HepG2 (cell line): Measurements from ENCODE around the gene SMAD3. TPM values are rescaled to one million over a fixed set of nuclear protein-coding genes. Genes with fewer than 3 reads are reported as not detected.

ENCODE experiments used
- ATAC-seq: fragments of 200-7000 bp; cut with Tn5 transposase; 3 replicates; pipeline ENCODE4 v1.9.1; 2020; ENCODE audit warnings: mild to moderate bottlenecking, moderate library complexity
- BruUV-seq: library from RNA; stranded (reverse); fragments of 400-500 nt; replicated peaks from 2 replicates; lab custom pipeline; 2021; lab: Mats Ljungman, UMichigan
- CTCF ChIA-PET: fragments of 300-600 bp; formaldehyde crosslinking; extraction: SDS; loops from one replicate; lab custom pipeline; 2021; ENCODE audit warnings: low total read pairs, inconsistent platforms, low intra/inter-chr PET ratio; lab: Yijun Ruan, JAX
- POLR2A ChIA-PET: fragments of 350-600 bp; sonication (Branson Sonifier 250); formaldehyde crosslinking; loops from one replicate; lab custom pipeline; 2020; ENCODE audit warnings: antibody characterized with exemption, inconsistent platforms; lab: Yijun Ruan, JAX
- DNase-seq: peaks from one replicate; pipeline ENCODE4 v3.0.0-alpha.2; 2015; ENCODE audit warnings: low spot score
- FAIRE-seq: peaks from 3 replicates; lab custom pipeline; 2011; peaks lifted over from hg19 to GRCh38; lab: Jason Lieb, UNC
- H2AFZ ChIP-seq: one replicate; pipeline ENCODE4 v1.6.1; 2011; ENCODE audit warnings: low read length, inconsistent platforms
- H3K27ac ChIP-seq: fragments of 300-600 bp; 3 replicates; pipeline ENCODE4 v1.8.0; 2011; ENCODE audit warnings: mixed run types, mild to moderate bottlenecking, mixed read lengths, low read length, inconsistent platforms; ENCODE audit not compliant: insufficient read depth; ENCODE audit errors: extremely low read length
- H3K27me3 ChIP-seq, 2 experiments: fragments of 200-600 bp in 1 of 2; 2 replicates in 1 of 2; 3 replicates in 1 of 2; pipeline versions ENCODE4 v1.6.0 to v1.8.0; 2011; ENCODE audit warnings: low read length in 2 of 2, mild to moderate bottlenecking in 2 of 2, moderate library complexity in 2 of 2, inconsistent platforms in 1 of 2; ENCODE audit not compliant: insufficient read depth in 2 of 2, control insufficient read depth in 1 of 2
- H3K36me3 ChIP-seq, 2 experiments: fragments of 200-600 bp in 1 of 2; replicated peaks in 1 of 2; 2 replicates in 1 of 2; 3 replicates in 1 of 2; pipeline versions ENCODE4 v1.5.1 to v1.8.0; 2011; ENCODE audit warnings: low read length in 2 of 2, inconsistent platforms in 1 of 2; ENCODE audit not compliant: insufficient read depth in 2 of 2, control insufficient read depth in 1 of 2
- H3K4me1 ChIP-seq: 2 replicates; pipeline ENCODE4 v1.5.1; 2012; ENCODE audit warnings: low read length, inconsistent platforms; ENCODE audit not compliant: insufficient read depth
- H3K4me2 ChIP-seq: 2 replicates; pipeline ENCODE4 v1.6.0; 2011; ENCODE audit warnings: low read depth, low read length, inconsistent platforms
- H3K4me3 ChIP-seq, 3 experiments: fragments of 200-600 bp in 1 of 3; sonication (generic), shearing (Covaris generic) in 1 of 3; replicated peaks in 1 of 3; 2 replicates each; pipeline ENCODE4 v1.5.1; 2011 to 2016; ENCODE audit warnings: low read length in 3 of 3, inconsistent platforms in 2 of 3, low read depth in 2 of 3, mild to moderate bottlenecking in 2 of 3, control low read depth in 1 of 3, mixed read lengths in 1 of 3; ENCODE audit not compliant: insufficient read depth in 1 of 3
- H3K79me2 ChIP-seq: one replicate; pipeline ENCODE4 v1.6.1; 2011; ENCODE audit warnings: low read length, inconsistent platforms; ENCODE audit not compliant: insufficient read depth
- H3K9ac ChIP-seq: 2 replicates; pipeline ENCODE4 v1.6.0; 2011; ENCODE audit warnings: mild to moderate bottlenecking, low read depth, low read length, inconsistent platforms; ENCODE audit not compliant: insufficient read depth
- H3K9me3 ChIP-seq: 2 replicates; pipeline ENCODE4 v1.5.1; 2012; ENCODE audit warnings: mild to moderate bottlenecking, low read length
- H4K20me1 ChIP-seq: 2 replicates; pipeline ENCODE4 v1.6.0; 2011; ENCODE audit warnings: inconsistent platforms, mild to moderate bottlenecking, low read length, moderate library complexity; ENCODE audit not compliant: insufficient read depth
- ATM ChIP-seq: fragments of 450-650 bp; IDR thresholded peaks from 2 replicates; pipeline ENCODE4 v1.7.1; 2017; ENCODE audit warnings: mild to moderate bottlenecking, borderline replicate concordance
- CEBPG ChIP-seq: IDR thresholded peaks from 2 replicates; pipeline ENCODE4 v1.6.1; 2016
- EED ChIP-seq: sonication (generic); formaldehyde crosslinking; IDR thresholded peaks from 2 replicates; pipeline ENCODE4 v1.5.0; 2020; ENCODE audit warnings: mild to moderate bottlenecking, missing genetic modification reagents
- FOSL1 ChIP-seq: sonication (generic); formaldehyde crosslinking; IDR thresholded peaks from 2 replicates; pipeline ENCODE4 v1.9.0; 2021; ENCODE audit warnings: missing genetic modification reagents, borderline replicate concordance
- GATAD2A ChIP-seq: IDR thresholded peaks from 2 replicates; pipeline ENCODE4 v1.6.1; 2016
- HNF4A ChIP-seq: sonication (generic); formaldehyde crosslinking; IDR thresholded peaks from 2 replicates; pipeline ENCODE4 v1.4.0; 2020; ENCODE audit warnings: missing genetic modification reagents
- IKZF4 ChIP-seq: sonication (generic); formaldehyde crosslinking; IDR thresholded peaks from 2 replicates; pipeline ENCODE4 v1.5.1; 2020; ENCODE audit warnings: borderline replicate concordance, mild to moderate bottlenecking, low read depth, missing genetic modification reagents; ENCODE audit errors: not compliant biosample characterization
- JUNB ChIP-seq: sonication (generic); formaldehyde crosslinking; IDR thresholded peaks from 2 replicates; pipeline ENCODE4 v1.8.0; 2022; ENCODE audit warnings: missing genetic modification reagents, mild to moderate bottlenecking, borderline replicate concordance
- JUND ChIP-seq: sonication (generic); formaldehyde crosslinking; IDR thresholded peaks from 2 replicates; pipeline ENCODE4 v1.8.0; 2022; ENCODE audit warnings: mild to moderate bottlenecking, missing genetic modification reagents
- MED1 ChIP-seq: sonication (generic); formaldehyde crosslinking; IDR thresholded peaks from 2 replicates; pipeline ENCODE4 v1.4.0; 2020; ENCODE audit warnings: missing genetic modification reagents
- NFKB2 ChIP-seq: sonication (generic); formaldehyde crosslinking; IDR thresholded peaks from 2 replicates; pipeline ENCODE4 v1.4.0; 2020; ENCODE audit warnings: missing genetic modification reagents, borderline replicate concordance
- NR2F6 ChIP-seq, 2 experiments: IDR thresholded peaks; 2 replicates each; pipeline ENCODE4 v1.6.1; 2016; ENCODE audit warnings: antibody characterized with exemption in 1 of 2, mild to moderate bottlenecking in 1 of 2
- PHF20 ChIP-seq: sonication (generic); formaldehyde crosslinking; IDR thresholded peaks from 2 replicates; pipeline ENCODE4 v1.5.0; 2020; ENCODE audit warnings: mild to moderate bottlenecking, missing genetic modification reagents
- RNF219 ChIP-seq: sonication (generic); formaldehyde crosslinking; IDR thresholded peaks from 2 replicates; pipeline ENCODE4 v1.5.0; 2020; ENCODE audit warnings: mild to moderate bottlenecking, missing genetic modification reagents
- SAP130 ChIP-seq: IDR thresholded peaks from 2 replicates; pipeline ENCODE4 v1.6.1; 2016; ENCODE audit warnings: low read depth
- SIX1 ChIP-seq: sonication (generic); formaldehyde crosslinking; IDR thresholded peaks from 2 replicates; pipeline ENCODE4 v1.4.0; 2020; ENCODE audit warnings: missing genetic modification reagents, borderline replicate concordance
- SMAD3 ChIP-seq: sonication (generic); formaldehyde crosslinking; IDR thresholded peaks from 2 replicates; pipeline ENCODE4 v1.4.0; 2020; ENCODE audit warnings: missing genetic modification reagents
- ZMYM3 ChIP-seq: sonication (generic); formaldehyde crosslinking; IDR thresholded peaks from 2 replicates; pipeline ENCODE4 v1.5.1; 2020; ENCODE audit warnings: mild to moderate bottlenecking, missing genetic modification reagents
- ZNF350 ChIP-seq: sonication (generic); formaldehyde crosslinking; IDR thresholded peaks from 2 replicates; pipeline ENCODE4 v1.4.0; 2020; ENCODE audit warnings: mild to moderate bottlenecking, low read depth, missing genetic modification reagents, borderline replicate concordance
- ZNF564 ChIP-seq: sonication (generic); formaldehyde crosslinking; IDR thresholded peaks from 2 replicates; pipeline ENCODE4 v1.8.1; 2023; ENCODE audit warnings: mild to moderate bottlenecking, missing genetic modification reagents
- ZNF644 ChIP-seq: IDR thresholded peaks from 2 replicates; pipeline ENCODE4 v1.6.1; 2016; ENCODE audit warnings: low read depth
- ZNF768 ChIP-seq: sonication (generic); formaldehyde crosslinking; IDR thresholded peaks from 2 replicates; pipeline ENCODE4 v1.4.0; 2020; ENCODE audit warnings: missing genetic modification reagents
- ZNF780A ChIP-seq: sonication (generic); formaldehyde crosslinking; IDR thresholded peaks from 2 replicates; pipeline ENCODE4 v1.8.0; 2022; ENCODE audit warnings: mild to moderate bottlenecking, missing genetic modification reagents, moderate library complexity
- WGBS: methylation state at CpG from one replicate; pipeline ENCODE4 v1.1.6; 2017; ENCODE audit warnings: low lambda C conversion rate; 5-methylcytosine and 5-hydroxymethylcytosine counted together
- in situ Hi-C: cut with HindIII; loops from 2 replicates; pipeline ENCODE4 v1.10.0; 2017; ENCODE audit warnings: low pct_unique_long_range_greater_than_20kb; ENCODE audit not compliant: extremely low pct_ligation_motif_present
- intact Hi-C: fragments of 100-400 bp; cut with micrococcal nuclease; formaldehyde crosslinking; loops from one replicate; pipeline ENCODE4 v1.10.0; 2022; ENCODE audit not compliant: unreplicated experiment
- polyA plus RNA-seq, 8 experiments: library from polyadenylated mRNA; depleted of rRNA in 3 of 8; stranded (reverse) in 7 of 8; unstranded in 1 of 8; fragments of >200 nt; fragmentation: Illumina TruSeq in 4 of 8; extraction: Trizol in 4 of 8; gene quantifications; 2 replicates each; pipeline versions ENCODE4 v1.2.1 to v1.2.3, GENCODE V29; 2011 to 2016; ENCODE audit warnings: low read depth in 4 of 8, missing spikeins in 1 of 8, mixed read lengths in 1 of 8; ENCODE audit not compliant: insufficient read depth in 1 of 8
- total RNA-seq, 5 experiments: library from RNA; depleted of rRNA; stranded (reverse); fragments of >200 nt; fragmentation: Illumina TruSeq; extraction: Trizol; gene quantifications; 2 replicates each; pipeline ENCODE4 v1.2.3, GENCODE V29; 2016; ENCODE audit warnings: low read depth in 1 of 5
- TF ChIP-seq, protein P1 (sequence below), 2 experiments: fragments of 450-650 bp in 1 of 2; sonication (generic) in 1 of 2; formaldehyde crosslinking; IDR thresholded peaks; 2 replicates each; pipeline versions ENCODE4 v1.5.0 to v1.8.0; 2020 to 2022; ENCODE audit warnings: mild to moderate bottlenecking in 1 of 2, missing genetic modification reagents in 1 of 2

Gene SMAD3
- total and polyA plus RNA-seq, 2 of the 13 experiments (the other 11 are each of a cell fraction or from before 2014, with no cell fraction given), result 8.6 to 56.3 TPM

GRCh38 chr15:67024314-67024997 is 40.9 kb upstream of the SMAD3 start:
- DNase-seq (peak; percentile 77), ATAC-seq (peak; percentile 84), FAIRE-seq (peak; percentile 85)
- H3K36me3 ChIP-seq, result peaks cover 5 to 16% of the 10 kb centered on the region in 2 experiments
- no peak overlapping the region for H3K4me3 ChIP-seq
- in situ Hi-C loops, result no loop called here
- ChIA-PET CTCF (no interaction called here), POLR2A (interaction anchor here (0.9 to 4.2 kb wide), 4 partner anchors 20 to 40 kb away, joined by 3 to 17 read pairs (median 6); no protein-coding TSS in a partner anchor)
- 54% methylated on average over 6 of the region's 6 CpGs for WGBS
- BruUV-seq, result no TSS peak
- H3K9me3 ChIP-seq, result no peaks in the 10 kb centered on the region
- peaks cover 31% of the 10 kb centered on the region for H4K20me1 ChIP-seq
- H3K79me2 ChIP-seq, result no peaks in the 10 kb centered on the region
- H3K4me1 ChIP-seq, result peaks cover 37% of the 10 kb centered on the region
- no peak overlapping the region for H2AFZ ChIP-seq
- H3K9ac ChIP-seq, result no peak overlapping the region
- intact Hi-C loops, result no loop called here
- H3K27me3 ChIP-seq, result no peaks in the 10 kb centered on the region
- 0 out of 2 replicates have a peak overlapping the region, but pooled peaks have one; percentile 20 for H3K4me2 ChIP-seq
- H3K27ac ChIP-seq, result peak overlapping the region; percentile 22
- TF ChIP-seq ATM (no peak), PHF20 (0 out of 2 replicates have a peak, but pooled peaks have one; percentile 22), SIX1 (CRISPR knock-in tag) (no peak), NFKB2 (CRISPR knock-in tag) (no peak), IKZF4 (CRISPR knock-in tag) (no peak), FOSL1 (peak; percentile 89), GATAD2A (peak; percentile 69), ZNF350 (no peak), RNF219 (no peak), HNF4A (no peak), MED1 (peak; percentile 23; the same call in 1 of the 2 replicates), CEBPG (CRISPR knock-in tag) (peak; percentile 94), ZMYM3 (CRISPR knock-in tag) (0 out of 2 replicates have a peak, but pooled peaks have one; percentile 64), JUND (peak; percentile 96), ZNF564 (CRISPR knock-in tag) (no peak), ZNF644 (CRISPR knock-in tag) (peak; percentile 66), ZNF780A (CRISPR knock-in tag) (no peak), JUNB (peak; percentile 74; the same call in 1 of the 2 replicates), SMAD3 (CRISPR knock-in tag) (0 out of 2 replicates have a peak, but pooled peaks have one; percentile 41), EED (CRISPR knock-in tag) (no peak), NR2F6 (IDR thresholded peaks at IDR 0.05) (no peak), NR2F6 (CRISPR knock-in tag; IDR thresholded peaks at IDR 0.05) (peak; percentile 9; the same call in 1 of the 2 replicates), SAP130 (CRISPR knock-in tag) (peak; percentile 77), ZNF768 (CRISPR knock-in tag) (no peak)
- TF ChIP-seq, protein P1, sequence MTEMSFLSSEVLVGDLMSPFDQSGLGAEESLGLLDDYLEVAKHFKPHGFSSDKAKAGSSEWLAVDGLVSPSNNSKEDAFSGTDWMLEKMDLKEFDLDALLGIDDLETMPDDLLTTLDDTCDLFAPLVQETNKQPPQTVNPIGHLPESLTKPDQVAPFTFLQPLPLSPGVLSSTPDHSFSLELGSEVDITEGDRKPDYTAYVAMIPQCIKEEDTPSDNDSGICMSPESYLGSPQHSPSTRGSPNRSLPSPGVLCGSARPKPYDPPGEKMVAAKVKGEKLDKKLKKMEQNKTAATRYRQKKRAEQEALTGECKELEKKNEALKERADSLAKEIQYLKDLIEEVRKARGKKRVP (CRISPR knock-in tag; IDR thresholded peaks at IDR 0.05), result peak in 1 of 2 experiments; percentile 77; a peak in 2 of 4 replicates
